DOHH2 (cell line): ENCODE data around the gene BNC2.

Experiments
- EZH2phosphoT487 ChIP-seq: fragments of 200-600 bp; sonication (generic); IDR thresholded peaks from 2 replicates; pipeline ENCODE4 v1.6.1; 2017; ENCODE audit warnings: borderline replicate concordance, mild to moderate bottlenecking, antibody characterized with exemption, low read length, moderate library complexity, mixed read lengths
- TF ChIP-seq, protein P1 (sequence below): fragments of 200-600 bp; sonication (generic); IDR thresholded peaks from one replicate; pipeline ENCODE4 v1.5.1; 2014; ENCODE audit warnings: antibody characterized with exemption, mild to moderate bottlenecking, low read depth, low read length; ENCODE audit not compliant: poor library complexity, severe bottlenecking

DNA sequence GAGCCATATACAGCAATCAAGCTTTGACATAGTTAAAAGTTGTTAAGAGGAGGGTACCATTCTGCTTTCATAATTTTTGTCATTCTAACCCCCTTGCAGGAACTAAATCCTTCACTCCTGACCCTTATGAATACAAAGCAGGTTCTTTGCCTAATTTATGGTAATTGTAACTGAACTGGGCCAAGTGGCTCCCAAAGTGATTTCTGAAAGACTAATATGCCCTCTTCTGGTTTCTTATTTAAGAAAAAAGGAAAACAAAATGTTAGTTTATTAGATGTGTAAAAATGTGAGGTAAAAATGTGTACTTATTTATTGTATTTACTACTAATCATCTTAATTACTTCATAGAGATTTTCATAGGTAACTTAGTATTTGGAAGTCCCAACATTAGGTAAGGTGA, 268.5 kb downstream of the BNC2 start:
- TF ChIP-seq, protein P1, sequence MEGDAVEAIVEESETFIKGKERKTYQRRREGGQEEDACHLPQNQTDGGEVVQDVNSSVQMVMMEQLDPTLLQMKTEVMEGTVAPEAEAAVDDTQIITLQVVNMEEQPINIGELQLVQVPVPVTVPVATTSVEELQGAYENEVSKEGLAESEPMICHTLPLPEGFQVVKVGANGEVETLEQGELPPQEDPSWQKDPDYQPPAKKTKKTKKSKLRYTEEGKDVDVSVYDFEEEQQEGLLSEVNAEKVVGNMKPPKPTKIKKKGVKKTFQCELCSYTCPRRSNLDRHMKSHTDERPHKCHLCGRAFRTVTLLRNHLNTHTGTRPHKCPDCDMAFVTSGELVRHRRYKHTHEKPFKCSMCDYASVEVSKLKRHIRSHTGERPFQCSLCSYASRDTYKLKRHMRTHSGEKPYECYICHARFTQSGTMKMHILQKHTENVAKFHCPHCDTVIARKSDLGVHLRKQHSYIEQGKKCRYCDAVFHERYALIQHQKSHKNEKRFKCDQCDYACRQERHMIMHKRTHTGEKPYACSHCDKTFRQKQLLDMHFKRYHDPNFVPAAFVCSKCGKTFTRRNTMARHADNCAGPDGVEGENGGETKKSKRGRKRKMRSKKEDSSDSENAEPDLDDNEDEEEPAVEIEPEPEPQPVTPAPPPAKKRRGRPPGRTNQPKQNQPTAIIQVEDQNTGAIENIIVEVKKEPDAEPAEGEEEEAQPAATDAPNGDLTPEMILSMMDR, result no peak
- no peak for TF ChIP-seq EZH2phosphoT487
